ENCODE measurements around the gene VPS18.

DNA sequence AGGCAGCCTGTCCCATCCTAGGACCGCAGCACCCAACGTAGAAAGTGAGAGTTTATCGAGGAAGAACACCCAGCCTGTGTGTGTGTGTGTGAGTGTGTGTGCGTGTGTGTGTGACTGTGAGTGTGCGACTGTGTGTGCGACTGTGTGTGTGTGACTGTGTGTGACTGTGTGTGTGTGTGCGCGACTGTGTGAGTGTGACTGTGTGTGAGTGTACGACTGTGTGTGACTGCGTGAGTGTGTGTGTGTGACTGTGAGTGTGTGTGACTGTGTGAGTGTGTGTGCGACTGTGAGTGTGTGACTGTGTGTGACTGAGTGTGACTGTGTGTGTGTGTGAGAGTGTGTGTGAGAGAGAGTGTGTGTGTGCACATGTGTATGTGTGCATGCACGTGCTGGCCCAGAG, 19.8 kb downstream of the VPS18 start:
- TF ChIP-seq, protein P1, sequence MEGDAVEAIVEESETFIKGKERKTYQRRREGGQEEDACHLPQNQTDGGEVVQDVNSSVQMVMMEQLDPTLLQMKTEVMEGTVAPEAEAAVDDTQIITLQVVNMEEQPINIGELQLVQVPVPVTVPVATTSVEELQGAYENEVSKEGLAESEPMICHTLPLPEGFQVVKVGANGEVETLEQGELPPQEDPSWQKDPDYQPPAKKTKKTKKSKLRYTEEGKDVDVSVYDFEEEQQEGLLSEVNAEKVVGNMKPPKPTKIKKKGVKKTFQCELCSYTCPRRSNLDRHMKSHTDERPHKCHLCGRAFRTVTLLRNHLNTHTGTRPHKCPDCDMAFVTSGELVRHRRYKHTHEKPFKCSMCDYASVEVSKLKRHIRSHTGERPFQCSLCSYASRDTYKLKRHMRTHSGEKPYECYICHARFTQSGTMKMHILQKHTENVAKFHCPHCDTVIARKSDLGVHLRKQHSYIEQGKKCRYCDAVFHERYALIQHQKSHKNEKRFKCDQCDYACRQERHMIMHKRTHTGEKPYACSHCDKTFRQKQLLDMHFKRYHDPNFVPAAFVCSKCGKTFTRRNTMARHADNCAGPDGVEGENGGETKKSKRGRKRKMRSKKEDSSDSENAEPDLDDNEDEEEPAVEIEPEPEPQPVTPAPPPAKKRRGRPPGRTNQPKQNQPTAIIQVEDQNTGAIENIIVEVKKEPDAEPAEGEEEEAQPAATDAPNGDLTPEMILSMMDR (IDR thresholded peaks at IDR 0.05), result no peak
- TF ChIP-seq POLR2A (IDR thresholded peaks at IDR 0.05) (no peak), POLR2AphosphoS5 (IDR thresholded peaks at IDR 0.05) (no peak), EP300 (IDR thresholded peaks at IDR 0.05) (no peak)
